Activated CD4-positive, CD25-positive, alpha-beta regulatory T cell (primary cell): Measurements from ENCODE around the gene SURF6.
"Not testable (repeated sequence)": the region's sequence is repeated elsewhere in the genome, so short reads cannot be mapped to it uniquely, and the experiment has no call there.

Experiments
- DNase-seq, 4 experiments: peaks; one replicate each; lab custom pipeline; 2025; lab: John Stamatoyannopoulos, UW

SURF6 gene

DNA sequence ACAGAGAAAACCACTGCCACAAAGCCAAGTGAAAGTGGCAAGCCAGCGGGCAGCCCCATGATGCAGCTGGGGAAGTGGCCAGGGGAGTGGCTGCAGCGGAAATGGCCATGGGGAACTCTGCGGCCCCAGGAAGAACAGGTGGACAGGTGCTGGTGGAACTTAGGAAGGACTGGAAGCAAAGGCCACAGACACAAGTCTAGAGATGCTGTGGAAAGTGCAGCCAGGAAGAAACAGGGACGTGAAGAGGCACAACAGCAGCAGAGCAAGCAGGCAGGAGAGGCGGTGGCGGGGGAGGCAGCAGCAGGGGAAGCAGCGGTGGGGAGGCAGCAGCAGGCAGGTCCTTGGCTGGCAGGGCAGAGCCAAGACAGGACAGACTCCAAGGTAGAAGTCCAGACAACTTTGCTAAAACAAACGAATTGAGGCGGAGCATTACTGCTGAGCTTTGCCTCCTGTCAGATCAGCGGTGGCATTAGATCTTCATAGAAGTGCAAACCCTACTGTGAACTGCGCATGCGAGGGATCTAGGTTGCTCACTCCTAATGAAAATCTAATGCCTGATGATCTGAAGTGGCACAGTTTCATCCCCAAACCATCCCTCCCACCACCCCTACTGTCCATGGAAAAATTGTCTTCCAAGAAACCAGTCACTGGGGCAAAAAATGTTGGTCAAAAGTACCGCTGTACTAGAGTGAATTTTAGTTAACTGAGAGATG lies 11.8 kb downstream of the SURF6 start:
- no peak for DNase-seq

GRCh38 chr9:133323211-133323610 lies 12.8 kb downstream of the SURF6 start:
- no peak for DNase-seq

DNA sequence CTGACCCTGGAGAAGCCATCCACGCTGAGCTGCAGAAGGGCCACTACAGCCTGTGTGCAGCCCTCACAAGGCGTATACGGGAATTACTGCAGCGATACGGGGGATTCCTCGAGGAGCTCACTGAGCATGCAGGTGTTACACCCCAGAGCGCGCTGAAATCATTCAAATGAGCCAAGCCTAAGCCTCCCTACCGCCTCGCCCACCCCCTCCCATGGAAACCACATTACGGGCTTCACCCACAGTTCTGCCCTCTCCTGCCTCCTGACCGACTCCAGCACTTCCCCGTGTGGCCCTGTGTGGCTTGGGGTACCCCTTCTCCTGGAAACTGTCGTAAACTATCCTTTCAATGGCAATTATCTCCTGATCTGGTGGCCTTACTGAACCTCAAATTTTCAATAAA lies 13.3 kb downstream of the SURF6 start:
- DNase-seq: no peak

DNA sequence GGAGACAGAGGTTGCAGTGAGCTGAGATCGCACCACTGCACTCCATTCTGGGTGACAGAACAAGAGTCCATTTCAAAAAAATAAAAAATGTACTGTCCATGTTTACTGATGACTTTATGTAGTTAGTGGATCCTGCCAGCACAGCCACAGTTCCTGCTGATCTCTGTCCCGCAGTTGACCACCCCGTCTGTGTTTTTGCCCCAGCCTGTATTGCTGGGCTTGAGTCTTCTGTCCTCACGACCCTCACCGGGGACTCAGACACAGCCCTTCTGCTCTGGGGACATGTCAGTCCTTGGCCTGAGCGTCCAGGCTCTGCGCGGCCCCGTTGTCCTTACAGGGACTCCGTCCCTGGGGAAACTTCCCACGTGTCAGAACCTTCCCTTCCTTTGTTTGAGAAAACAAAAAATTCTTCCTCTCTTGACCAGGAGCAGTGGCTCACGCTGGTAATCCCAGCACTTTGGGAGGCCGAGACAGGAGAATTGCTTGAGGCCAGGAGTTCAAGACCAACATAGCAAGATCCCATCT lies 14.5 kb downstream of the SURF6 start:
- DNase-seq: no peak

- DNase-seq: no peak
Measured at GRCh38 chr9:133320421-133320881, 15.5 kb downstream of the SURF6 start.

DNA sequence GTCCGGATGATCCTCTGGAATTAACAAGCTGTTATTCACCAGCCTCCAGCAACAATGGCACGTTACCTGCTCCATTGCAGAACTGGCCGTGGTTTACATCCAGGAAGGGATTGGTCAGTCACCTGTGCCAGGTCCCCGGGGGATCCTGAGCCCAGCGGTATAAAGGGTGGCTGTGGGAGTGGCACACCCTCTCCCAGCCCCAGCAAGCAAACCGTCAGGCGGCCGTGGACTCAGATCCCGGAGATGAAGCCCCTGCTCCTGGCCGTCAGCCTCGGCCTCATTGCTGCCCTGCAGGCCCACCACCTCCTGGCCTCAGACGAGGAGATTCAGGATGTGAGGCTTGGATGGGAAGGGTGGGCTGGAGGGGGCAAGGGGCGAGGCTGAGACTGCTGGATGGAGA lies 18.4 kb downstream of the SURF6 start:
- DNase-seq: not testable (repeated sequence)

DNA sequence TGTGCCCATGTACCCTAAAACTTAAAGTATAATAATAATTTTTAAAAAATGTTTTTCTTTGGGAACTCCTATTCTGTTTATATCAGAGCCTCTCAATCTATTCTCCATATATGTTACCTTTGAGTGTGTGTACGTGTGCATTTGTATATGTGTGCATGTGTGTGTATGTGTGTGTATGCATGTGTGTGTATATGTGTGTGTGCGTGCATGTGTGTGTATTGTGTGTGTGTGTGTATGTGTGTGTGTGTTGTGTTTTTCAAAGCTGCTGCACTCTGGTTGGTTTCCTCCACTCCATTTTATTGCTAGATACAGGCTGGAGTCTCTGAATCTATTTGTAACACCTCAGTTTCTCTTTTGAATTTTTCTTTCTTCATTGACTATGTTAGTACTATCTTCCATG lies 20.0 kb downstream of the SURF6 start:
- no peak for DNase-seq

GRCh38 chr9:133309608-133310007 lies 26.4 kb downstream of the SURF6 start:
- no peak for DNase-seq

DNA sequence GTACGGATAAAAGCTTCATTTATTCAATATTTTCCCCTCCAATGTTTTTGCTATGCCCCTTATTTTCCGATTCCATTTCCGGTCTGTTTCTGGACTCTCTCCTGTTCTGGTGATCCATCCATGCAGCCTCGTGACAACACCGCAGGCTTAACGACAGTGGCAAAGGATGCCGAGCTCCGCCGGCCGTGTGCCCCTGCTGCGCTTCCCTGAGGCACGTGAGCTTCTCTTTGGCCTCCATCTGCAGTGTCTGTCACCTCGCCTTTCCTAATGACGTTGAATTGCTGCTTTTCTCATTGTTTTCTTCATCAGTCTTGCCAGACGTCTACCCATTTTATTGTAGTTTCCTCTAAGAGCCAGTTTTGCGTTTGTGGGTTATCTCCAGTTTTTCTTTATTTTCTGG lies 28.7 kb downstream of the SURF6 start:
- DNase-seq: no peak

DNA sequence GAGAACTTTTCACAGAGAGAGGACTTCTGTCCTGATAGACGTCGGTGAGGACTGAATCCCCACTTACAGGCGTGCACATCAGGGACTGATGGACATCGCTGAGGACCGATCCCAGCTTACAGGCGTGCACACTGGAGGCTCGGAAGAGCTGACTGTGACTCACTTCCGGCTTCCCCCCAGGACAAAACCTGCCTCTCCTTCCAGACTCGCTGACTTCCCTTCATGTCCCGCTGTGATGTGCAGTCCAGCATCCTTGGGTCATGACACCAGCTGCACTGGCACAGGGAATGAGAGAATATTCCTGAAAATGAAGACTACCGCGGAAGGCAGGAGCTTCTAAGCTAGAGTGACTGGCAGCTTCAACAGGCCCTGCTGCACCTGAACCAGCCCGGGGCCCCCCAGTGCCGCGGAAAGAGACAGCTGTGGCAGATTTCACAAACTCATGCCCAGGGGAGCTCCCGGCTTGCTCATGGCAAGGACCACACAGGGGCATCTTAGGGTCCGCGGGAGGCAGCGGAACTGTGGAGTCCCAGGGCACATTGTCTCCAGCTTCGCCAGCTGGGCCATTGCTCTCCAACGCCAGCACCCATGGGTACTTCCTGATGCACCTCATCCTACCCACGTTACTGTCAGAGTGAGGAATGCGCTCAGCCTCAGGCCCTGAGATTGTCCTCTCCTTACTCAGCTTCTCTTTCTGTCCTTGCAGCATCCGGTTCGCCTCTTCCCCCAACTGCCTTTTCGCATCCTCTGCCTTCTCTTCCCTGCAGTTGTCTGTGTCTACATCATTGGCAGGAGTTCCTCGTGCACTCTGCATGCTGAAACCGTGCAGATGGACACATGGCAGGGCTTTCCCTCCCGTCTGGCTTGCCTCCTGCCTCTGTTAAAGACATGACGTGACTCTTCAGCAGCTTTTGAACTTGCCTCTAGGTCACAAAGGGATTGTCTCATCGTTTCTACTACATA lies 29.5 kb downstream of the SURF6 start:
- no peak for DNase-seq

GRCh38 chr9:133305731-133306130 lies 30.3 kb downstream of the SURF6 start:
- no peak for DNase-seq

DNA sequence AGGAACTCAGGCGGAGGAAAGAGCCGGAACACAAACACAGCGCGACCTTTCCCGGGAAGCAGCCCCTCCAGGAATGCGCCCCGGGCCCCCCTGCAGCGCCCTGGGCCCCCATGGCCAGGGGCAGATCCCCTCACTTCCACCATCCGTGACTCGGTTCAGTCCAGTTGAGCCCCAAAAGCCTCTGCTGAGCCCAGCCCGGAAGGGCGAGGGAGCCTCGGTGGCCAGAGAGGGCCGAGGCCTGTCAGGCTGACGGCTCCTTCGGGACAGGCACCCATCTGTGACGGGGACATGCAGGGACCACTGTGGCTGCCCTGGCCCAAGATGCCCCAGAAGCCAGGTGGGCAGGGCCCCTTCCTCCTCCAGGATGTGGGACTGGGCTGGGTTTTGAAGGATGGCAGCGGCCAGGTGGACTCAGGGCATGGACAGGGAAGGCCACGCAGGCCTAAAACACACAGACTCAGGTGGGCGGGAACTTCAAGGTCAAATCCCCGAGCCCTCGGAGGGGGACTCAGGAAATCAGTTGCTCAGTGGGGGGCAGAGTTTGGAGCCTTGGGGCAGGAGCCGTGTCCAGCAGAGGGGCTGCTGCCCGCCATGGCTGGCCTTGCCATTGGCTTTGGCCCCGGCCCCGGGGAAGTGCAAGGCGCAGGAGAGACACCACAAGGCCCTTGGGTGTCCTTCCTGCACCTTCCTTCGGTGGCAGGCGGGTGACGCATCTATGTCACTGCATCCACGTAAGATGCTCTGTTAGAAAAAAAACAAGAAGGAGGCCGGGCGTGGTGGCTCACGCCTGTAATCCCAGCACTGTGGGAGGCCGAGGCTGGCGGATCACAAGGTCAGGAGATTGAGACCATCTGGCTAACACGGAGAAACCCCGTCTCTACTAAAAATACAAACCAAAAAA lies 31.3 kb downstream of the SURF6 start:
- DNase-seq: no peak

DNA sequence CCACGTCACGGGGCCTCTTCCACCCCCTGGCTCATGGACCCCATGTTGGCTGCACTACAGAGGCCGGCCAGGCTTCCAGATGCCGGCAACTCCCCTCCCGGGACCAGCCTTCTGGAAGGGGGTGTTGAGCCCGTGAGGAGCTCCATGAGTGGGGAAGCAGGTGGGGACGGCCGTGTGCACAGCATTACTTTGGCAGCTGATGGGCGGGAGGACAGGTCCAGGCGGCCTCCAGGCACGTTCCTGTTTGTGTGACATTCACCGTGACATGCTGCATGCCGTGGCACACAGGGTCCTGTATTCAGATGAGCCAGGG lies 31.9 kb downstream of the SURF6 start:
- DNase-seq: no peak

GRCh38 chr9:133303266-133304157 lies 32.5 kb downstream of the SURF6 start:
- DNase-seq: no peak

DNA sequence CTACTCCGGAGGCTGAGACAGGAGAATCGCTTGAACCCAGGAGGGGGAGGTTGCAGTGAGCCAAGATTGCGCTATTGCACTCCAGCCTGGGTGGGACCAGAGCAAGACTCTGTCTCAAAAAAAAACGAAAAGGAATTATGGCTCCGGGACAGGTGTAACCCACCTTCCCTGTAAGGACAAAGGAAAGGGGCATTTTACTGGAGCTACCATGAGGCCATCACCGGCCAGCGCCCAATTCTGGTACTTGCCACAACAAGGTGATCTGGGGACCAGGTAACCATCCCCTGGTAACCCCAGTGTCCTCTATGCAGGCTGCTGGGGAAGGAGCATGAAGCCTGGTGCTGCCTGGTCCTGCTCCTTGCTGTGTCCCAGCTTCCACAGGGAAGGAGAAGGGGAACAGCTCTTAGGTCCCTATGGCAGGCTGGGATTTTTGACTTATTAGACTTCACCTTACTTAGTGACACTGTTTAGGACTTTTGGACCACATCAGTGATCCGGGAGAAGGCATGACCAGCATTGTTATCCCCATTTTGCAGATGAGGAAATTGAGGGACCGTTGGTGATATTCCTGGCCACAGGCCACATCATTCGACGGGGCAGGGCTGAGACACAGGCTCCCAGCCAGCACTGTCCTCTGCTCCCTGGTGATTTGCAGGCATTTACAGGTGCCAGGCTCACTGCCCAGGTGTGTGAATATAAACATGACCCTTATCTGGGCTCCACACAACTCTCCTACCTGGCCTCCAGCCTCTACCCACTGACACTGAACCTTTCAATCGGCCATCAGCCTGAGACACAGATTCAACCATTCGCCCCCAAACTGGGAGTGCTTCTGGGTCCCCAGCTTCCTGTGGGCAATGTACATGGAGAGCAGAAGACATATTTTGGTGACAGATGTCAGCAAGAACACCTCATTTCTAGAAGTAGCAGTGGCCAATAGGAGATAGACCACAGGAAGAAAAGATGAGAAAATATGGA lies 34.4 kb downstream of the SURF6 start:
- no peak for DNase-seq

DNA sequence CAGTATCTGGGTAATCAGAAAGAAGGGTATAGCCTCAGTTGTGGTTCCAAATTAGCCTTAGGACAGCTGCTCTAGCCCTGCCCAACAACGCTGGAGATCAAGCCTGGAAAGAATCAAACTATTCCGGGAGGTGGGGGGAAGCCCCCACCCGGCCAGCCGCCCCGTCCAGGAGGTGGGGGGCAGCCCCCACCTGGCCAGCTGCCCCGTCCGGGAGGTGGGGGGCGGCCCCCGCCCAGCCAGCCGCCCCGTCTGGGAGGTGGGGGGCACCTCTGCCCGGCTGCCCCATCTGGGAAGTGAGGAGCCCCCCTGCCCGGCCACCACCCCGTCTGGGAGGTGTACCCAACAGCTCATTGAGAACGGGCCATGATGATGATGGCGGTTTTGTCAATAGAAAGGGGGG lies 36.0 kb downstream of the SURF6 start:
- not testable (repeated sequence) for DNase-seq

DNA sequence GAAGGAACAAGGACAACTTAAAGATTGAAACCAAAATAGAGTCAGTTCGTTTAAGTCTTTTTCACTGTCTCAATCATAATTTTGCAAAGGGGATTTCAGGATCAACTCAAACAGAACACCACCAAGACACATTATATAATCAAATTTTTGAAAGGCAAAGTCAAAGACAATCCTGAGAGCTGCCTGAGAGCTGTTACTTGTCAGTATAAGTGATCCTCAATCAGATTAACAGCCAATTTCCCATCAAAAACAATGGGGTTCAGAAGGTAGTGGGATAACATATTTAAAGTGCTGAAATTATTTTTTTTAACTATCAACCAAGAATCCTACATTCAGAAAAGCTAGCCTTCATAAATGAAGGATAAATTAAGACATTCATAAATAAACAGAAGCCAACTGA lies 41.7 kb downstream of the SURF6 start:
- no peak for DNase-seq

- no peak for DNase-seq
Measured at GRCh38 chr9:133290751-133291302, 45.2 kb downstream of the SURF6 start.

DNA sequence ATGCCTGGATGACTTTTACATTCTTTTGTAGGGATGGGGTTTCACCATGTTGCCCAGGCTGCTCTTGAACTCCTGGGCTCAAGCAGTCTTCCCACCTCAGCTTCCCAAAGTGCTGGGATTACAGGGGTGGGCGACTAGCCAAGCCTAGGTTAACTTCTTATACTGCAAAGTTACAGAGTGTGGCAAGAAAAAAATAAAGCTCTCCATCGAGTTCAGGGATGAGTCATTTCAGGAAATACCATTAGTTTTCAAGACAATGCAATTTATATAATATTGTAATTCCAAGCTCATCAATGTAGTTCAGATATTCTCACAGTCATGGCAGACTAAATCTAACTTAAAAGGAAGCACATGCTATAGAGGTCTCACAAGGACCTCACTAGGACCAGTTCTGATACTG lies 49.5 kb downstream of the SURF6 start:
- DNase-seq: no peak
